ENCODE data around the gene HLA-DRB1.
"Not testable (repeated sequence)": the region's sequence is repeated elsewhere in the genome, so short reads cannot be mapped to it uniquely, and the experiment has no call there.

The HLA-DRB1 gene

DNA sequence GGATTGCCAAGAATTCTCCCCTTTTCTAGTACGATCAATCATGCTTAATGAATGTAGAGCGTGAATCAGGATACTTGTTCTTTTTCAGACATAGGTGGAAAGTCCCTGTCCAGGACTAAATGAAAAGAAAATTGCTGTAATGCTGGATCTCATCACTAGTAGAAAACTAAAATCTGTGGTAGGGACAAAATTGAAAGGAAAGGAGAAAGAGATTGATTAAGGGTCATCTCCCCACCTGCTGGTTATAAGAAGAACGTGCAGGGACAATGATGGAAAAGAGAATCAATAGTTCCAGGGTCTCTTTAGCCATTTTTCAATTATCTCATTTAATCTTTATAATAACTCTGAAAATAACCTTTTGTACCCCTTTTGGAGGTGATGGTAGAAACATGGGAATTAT is 18.7 kb upstream of the HLA-DRB1 start:
- no peak for DNase-seq

DNA sequence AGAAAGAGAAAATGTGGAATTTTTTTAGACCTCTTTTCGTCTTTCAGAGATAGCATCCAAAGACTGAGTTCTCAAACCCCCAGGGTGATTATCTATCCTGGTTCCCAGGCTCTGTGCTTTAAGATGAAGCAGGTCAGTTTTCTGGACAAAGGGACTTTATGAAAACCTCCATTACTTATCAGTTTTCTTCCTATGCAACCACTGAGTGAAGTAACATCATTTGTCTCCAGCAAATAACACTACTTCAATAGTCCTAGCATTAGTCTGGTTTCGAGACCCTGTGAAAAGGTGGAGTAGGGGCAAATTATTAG is 18.3 kb upstream of the HLA-DRB1 start:
- no peak for DNase-seq

DNA sequence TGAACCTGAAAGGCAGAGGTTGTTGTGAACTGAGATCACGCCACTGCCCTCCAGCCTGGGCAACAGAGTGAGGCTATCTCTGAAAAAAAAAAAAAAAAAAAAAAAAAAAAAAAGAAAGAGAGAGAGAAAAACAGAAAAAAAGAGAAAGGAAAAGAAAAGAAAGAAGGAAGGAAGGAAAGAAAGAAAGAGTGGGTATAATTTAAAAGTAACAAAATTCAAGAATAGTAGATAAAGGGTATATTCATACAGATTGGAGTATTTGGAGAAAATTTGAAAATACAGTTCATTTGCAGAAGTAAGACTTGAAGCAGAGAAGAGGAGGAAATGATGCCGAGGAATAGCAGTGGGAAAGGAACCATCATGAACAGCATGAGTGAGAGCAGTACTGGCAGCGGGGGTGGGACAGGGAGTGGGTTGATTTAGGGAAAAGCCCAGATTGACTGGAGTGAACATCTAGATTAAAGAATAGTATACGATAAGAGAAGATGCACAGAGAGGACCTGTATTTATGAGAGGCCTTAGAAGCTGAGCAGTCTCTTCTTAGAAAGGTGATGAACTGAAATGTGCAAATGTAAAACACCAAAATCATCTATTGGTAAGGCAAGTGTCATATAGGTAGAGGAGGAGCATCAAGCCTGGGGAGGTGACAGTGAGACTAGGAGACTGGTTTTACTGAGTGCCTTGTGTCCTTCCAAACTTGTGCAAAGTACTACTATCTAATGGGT is 17.8 kb upstream of the HLA-DRB1 start:
- DNase-seq, result no peak

DNA sequence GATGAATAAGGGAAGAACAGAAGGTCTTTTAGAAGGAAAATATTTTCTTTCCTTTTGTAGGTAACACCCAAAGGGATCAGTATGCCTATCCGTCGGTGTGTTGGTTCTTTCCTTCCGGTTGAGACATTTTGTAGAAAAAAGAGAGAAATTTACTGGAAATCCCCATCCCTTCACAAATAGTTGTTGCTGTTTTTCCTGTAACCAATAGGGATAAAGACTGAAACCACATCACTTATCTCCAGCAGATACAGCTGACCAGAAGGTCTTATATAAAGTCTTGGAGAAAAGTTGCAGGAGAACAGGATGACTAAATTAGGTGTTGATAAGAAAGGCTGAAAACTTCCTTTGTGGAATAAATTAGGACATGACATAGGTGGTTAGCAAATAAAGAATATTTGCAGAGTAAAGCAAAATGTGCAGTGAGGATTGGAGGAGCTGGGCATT is 14.8 kb upstream of the HLA-DRB1 start:
- no peak for DNase-seq

DNA sequence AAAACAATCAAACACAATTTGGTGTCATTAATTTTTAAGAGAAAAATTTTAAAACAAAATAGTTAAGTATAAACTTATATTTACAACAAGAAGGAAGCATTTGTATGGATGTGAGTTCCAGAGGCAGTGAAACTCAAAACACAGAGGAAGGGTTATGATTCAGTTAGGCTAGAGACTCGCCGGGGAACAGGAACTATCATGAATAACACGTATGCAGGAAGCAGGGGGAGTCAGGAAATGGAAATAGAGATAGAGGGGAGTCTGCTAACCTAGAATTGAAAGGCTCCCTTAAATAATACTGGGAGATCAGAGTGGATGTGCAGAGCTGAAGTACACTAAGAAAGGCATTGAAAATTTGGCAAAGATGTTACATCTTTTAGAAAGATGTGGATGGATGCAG is 14.2 kb upstream of the HLA-DRB1 start:
- DNase-seq, result no peak

DNA sequence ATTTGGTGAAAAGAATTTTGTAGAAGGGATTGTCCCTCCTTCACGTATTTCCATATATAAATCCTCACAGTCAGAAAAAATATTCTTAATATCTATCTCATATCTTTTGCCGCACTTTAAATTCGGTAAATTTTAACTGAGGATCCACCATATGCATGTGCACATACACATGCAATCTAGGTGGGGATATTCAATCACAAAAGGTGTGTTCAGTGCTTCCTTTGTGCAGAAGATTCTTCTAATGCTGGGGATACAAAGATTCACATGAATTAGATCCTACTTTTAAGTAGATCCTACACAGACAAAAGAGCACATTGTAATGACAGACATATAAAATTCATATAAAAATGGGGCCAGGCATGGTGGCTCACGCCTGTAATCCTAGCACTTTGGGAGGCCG is 13.6 kb upstream of the HLA-DRB1 start:
- DNase-seq, result no peak

DNA sequence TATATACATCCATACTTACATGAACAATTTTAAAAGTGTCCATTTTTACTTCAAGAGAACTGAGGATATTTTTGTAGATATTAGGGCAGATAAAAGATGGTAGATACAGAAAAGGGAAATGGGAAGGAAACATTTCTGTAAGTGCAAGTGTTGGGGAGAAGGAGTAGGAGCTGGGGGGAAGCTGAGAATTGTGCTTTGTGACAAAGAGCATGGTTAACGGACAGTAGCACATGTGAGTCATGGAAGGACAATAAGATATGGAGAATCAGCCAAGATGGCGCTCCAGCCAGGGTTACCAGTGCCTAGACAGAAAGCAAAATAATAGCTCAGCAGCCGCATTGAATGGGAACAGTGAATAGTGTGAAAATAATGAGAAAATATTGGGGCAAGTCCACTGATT is 12.7 kb upstream of the HLA-DRB1 start:
- DNase-seq, result no peak

DNA sequence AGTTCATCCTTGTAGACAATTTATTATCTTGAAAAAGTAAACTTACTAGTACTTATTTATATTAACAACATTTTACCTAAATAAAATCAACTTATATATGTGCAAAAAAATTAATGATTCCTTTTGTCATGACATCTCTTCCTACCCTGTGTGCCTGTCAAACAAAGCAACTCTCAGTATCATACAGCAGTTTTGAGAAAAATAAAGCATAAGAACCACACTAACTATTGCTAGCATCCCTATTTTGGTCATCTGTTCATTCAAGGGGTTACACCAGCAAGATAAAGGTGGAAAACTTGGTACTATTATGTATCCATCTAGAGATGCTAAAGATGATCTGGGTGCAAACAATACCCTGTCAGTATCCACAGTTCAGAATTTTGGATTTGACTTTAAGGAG is 7.4 kb upstream of the HLA-DRB1 start:
- no peak for DNase-seq

DNA sequence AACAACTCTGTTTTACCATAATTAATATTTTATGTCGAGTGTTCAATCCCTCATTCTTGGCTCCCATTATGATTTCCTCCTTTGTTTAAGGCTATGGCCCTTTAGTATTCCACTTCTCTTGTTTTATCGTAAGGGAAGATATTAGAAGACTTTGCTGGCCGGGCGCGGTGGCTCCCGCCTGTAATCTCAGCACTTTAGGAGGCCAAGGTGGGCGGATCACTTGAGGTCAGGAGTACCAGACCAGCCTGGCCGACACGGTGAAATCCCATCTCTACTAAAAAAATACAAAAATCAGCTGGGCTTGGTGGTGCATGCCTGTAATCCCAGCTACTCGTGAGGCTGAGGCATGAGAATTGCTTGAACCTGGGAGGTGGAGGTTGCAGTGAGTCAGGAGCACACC is 1.1 kb upstream of the HLA-DRB1 start:
- DNase-seq, result not testable (repeated sequence)

DNA sequence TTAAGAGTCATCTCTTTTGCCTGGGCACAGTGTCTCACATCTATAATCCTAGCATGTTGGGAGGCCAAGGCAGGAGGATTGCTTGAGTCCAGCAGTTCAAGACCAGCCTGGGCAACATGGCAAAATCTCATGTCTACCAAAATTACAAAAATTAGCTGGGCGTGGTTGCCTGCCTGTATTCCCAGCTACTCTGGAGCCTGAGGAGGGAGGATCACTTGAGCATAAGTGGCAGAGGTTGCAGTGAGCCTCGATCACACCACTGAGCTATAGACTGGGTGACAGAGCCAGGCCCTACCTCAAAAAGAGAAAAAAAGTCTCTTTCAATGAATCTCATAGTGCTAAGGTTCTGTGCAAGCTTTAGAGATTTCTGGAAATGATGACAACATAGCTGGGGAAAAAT is 1.5 kb downstream of the HLA-DRB1 start:
- DNase-seq, result no peak

DNA sequence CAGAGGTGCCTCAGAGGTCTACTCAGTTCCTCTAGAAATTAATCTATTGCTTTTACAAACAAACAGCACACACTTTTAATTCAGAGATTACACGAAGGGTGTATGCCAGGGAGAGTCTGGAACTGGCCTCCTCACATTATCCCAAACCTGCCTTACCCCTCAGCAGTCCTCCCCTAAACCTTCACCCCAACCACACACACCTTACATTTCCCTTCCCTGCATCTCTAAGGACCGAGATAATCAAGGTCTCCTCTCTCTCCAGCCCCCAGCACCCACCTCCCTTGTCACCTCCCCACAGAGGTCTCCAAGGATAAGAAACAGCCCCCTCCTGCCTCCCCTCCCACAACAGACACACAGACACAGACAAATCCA is 6.1 kb downstream of the HLA-DRB1 start:
- no peak for DNase-seq

DNA sequence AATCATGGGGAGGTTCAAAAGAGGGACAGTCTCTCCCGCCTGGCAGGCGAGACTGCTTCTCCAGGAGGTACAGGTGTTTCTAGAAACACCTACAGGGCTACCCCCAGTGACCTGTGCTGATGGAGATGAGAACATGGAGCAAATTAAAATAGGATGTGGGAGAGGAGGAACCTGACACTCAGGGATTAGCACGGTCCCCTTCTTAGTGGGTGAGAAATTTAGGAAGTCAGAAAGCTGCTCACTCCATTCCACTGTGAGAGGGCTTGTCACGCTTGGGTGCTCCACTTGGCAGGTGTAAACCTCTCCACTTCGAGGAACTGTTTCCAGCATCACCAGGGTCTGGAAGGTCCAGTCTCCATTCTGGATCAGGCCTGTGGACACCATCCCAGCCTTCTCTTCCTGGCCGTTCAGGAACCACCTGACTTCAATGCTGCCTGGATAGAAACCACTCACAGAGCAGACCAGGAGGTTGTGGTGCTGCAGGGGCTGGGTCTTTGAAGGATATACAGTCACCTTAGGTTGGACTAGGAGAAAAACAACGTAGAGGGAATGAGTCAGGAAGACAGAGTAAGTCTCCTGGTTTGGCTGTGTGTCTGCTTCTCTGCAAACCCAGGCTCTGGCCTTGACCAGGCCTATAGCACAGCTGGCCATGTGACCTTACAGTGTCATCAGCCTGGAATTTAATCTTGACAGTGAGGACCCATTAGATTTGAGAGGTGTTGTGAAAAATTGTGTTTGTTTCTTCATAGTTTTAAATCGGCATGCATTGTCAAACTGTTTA is 8.1 kb downstream of the HLA-DRB1 start:
- DNase-seq, result no peak

DNA sequence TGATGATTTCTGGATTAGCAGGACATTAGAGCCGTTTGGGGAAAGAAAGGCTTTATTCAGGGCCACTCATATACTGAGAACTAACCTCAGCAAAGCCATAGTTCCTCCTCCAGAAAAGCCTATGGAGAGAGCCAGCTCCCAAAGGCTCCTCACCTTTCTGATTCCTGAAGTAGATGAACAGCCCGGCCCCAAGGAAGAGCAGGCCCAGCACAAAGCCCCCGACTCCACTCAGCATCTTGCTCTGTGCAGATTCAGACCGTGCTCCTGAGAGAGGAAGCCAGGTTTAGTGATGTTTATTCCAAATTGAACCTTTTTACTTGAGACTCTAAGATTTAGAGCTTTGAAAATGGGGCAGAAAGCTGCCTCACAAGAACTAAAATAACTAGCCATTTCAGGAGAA is 9.1 kb downstream of the HLA-DRB1 start:
- DNase-seq, result no peak

DNA sequence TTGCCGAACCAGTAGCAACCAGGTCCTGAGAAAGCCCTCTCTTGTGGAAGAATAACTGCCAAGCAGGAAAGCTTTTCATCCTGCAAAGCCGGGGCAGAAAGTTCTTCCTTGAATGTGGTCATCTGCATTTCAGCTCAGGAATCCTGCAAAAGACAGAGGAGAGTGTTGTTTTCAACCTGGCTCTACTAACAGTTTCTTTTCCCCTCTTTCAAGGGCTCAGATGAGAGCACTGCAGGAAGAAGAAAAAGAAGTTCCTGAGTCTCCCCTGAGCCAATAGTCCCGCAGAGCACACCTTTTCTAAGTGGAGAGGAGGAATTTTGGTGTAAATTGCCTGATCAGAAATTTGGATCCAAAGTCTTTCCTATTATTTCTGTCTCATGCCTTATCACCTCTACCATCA is 10.7 kb downstream of the HLA-DRB1 start:
- no peak for DNase-seq

DNA sequence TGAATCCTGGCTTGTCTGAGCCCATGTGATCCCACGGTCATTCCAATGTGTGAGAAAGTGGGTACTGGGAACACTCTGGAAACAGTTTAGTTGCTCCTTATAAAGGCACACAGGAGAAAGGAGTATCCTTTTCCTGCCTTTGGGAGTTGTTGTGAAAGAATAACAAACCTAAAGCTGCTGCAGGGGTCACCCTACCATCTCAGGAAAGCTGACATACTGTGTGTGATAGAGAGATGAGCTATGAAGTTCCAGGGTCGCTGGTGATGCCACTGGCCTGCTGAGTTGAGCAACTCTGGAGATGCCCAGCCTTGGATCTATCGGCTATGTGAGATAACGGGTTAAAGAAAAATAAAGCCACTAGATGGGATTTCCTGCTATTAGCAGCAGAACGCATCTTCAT is 12.2 kb downstream of the HLA-DRB1 start:
- DNase-seq, result not testable (repeated sequence)

DNA sequence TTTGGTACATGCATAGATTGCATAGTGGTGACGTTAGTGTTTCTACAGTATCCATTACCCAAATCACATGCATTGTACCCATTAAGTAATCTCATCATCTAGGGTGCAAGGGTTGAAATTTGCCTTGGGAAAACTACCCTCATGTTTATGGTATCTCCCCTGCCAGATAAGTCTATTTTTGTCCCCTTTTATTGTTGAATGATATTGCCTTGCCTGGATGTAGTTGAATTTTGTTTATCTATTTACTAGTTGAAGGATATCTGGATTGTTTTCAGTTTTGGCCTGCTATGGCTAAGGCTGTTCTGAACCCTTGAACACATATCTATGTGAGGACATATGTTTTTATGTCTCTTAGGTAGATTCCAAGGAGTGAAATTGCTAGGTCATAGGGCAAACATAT is 13.4 kb downstream of the HLA-DRB1 start:
- DNase-seq, result no peak

DNA sequence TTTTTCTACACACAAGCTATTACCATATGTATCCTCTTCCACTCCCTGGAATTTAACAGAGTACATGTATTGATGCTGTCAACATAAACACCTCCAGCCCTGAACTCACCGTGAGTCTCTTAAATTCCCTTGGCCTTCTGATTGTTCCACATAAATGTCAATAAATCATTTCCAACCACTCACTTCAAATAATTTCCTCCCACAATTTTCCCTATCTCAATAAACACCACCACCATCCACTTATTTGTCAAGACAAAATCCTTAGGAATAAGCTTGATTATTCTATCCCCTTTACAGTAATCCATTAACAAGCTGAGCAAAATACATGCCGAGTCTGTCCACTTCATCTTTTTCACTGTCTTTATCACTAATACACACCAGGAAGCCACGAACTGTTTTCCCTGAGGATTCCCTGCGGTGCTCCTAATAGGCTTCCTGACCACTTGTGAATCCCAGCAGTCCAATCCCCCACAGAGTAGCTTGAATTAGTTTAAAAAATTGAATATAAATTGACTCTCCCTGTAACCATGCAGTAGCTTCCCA is 19.2 kb downstream of the HLA-DRB1 start:
- DNase-seq, result no peak

DNA sequence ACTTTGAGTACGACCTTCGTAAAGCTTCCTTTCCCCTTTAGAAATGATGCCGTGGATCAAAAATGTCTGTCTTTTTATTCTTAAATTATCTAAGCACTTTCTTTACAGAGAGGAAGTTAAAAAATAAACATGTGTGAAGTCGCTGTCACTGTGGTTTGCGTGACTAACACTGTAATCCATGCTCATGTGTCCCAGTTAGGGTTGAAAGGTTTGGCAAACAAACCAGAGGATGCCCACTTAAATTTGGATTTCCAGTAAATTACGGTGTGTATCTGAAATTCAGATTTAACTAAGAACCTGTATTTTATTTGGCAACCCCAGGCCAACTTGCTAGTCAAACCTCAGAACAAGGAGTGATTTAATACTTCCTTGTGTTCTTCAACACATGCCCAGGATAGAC is 21.1 kb downstream of the HLA-DRB1 start:
- DNase-seq, result no peak

DNA sequence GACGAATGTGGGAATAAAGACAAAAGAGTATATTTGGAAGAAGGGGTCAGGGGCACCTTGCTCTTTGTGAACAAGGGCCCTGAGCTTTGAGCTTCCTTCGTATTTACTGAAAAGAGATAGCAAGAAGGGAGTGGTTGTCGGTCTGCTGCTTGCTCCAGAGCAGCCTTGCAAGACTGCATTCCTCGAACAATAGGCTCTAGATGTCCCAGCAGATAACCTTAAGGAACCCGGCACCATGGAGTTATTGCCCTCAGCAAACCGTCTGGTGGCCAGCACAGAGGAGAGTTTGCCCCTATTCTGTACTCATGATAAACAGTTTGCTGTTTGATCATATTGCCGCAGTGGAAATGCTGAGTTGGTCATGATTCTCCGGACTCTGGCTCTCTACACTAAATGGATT is 22.7 kb downstream of the HLA-DRB1 start:
- no peak for DNase-seq

DNA sequence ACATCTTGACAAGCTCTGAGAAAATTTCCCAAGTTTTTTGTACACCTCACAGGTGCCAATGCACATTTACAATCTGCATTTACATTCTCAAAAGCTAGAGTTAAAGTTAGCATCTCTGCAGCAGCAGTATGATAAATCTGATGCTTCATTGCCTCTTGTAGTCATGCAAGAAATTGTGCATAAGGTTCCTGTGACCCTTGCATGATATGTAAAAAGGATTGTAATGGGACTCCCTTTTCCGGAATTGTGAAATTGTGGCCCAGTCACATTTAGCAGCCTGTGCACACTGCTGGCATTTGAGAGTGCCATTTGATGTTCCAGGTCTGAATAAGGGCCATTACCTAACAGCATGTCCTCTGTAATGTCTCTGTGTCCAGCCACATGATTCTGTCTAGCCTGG is 24.1 kb downstream of the HLA-DRB1 start:
- no peak for DNase-seq

DNA sequence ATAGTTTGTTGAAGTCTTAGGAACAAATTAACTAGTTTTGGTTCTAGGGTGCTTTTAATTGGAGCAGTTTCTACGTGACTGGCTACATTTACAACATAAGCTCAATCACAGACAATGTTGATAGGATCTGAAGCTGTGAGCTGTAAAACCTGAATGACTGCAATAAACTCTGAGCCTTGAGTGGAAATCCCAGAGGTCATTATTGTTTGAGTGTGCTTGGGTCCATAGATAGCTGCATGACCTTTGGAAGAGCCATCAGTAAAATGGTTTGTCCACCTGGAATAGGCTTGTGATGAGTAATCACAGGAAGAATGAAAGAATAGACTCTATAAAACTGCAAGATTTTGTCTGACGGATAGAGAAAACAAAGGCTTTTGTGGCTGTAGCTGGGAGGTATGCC is 26.7 kb downstream of the HLA-DRB1 start:
- DNase-seq, result no peak

DNA sequence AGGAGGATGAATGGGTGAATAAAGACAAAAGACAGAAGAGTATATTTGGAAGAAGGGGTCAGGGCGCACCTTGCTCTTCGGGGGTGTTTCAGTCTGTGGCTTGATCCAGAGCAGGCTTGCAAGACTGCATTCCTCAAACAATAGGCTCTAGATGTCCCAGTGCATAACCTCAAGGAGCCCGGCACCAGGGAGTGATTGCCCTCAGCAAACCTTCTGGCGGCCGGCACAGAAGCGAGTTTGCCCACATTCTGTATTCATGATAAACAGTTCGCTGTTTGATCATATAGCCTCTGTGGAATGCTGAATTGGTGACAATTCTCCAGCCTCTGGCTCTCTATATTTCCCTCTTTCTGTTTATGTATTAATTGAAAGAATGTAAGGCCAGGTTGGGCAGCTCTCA is 29.9 kb downstream of the HLA-DRB1 start:
- no peak for DNase-seq

DNA sequence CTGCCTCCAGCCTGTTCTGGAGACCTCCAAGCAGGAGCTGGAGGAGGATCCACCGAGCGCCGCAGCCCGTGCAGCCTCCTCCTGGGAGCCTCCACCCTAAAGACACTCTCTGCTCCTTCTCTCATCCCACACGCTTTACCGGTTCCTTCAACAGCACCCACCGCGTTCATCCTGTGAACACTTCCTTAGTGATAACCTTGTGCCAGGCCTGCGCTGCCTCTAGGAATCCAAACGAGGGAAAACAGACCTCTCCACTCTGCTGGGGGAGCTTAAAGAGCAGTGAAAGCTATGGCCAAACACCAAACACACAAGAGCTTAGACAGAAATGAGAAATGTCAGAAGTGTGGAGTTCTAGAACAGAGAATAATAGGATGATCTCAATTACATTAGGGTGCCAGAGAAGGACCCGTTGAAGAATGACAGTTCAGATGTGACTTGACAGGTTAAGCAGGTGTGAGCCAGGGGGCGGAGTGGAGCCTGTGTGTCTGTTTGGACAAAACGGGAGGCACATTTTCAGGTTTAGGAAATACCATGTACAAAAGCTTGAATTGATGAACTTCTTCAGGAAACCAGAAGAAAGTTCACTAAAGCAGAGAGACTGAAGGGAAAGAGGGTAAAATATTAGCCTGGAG is 31.1 kb downstream of the HLA-DRB1 start:
- DNase-seq, result no peak

Data from activated effector memory CD4-positive, alpha-beta T cell treated with Interleukin-2 at 50 U/mL for 16 hours (primary cell).